A549 (cell line): ENCODE results near the gene D2HGDH. TPM values are rescaled to one million over a fixed set of nuclear protein-coding genes. Genes with fewer than 3 reads are reported as not detected.

ENCODE experiments used
- ATAC-seq, 2 experiments: fragments of 200-7000 bp in 1 of 2; fragments of >200 bp in 1 of 2; cut with Nextera tagmentation in 1 of 2; cut with Tn5 transposase in 1 of 2; 3 replicates each; pipeline versions ENCODE4 v1.8.0 to v1.9.1; 2018 to 2020; ENCODE audit warnings: mild to moderate bottlenecking in 1 of 2, moderate library complexity in 1 of 2
- CTCF ChIA-PET: fragments of 300-600 bp; sonication (Branson Sonifier 250); formaldehyde crosslinking; extraction: SDS; loops from one replicate; lab custom pipeline; 2021; ENCODE audit warnings: antibody characterized with exemption, inconsistent platforms; lab: Yijun Ruan, JAX
- POLR2A ChIA-PET: fragments of 350-600 bp; formaldehyde crosslinking; extraction: SDS; loops from one replicate; lab custom pipeline; 2021; ENCODE audit warnings: antibody characterized with exemption, inconsistent platforms; lab: Yijun Ruan, JAX
- DNase-seq, 2 experiments: peaks; one replicate each; pipeline versions ENCODE4 v3.0.0 to v3.0.0-alpha.2; 2011 to 2016; ENCODE audit warnings: low read depth in 1 of 2, low spot score in 1 of 2
- FAIRE-seq: peaks from 2 replicates; lab custom pipeline; 2011; peaks lifted over from hg19 to GRCh38; lab: Jason Lieb, UNC
- H3K27ac ChIP-seq, 2 experiments: fragments of >200 bp; sonication (Bioruptor Twin); formaldehyde crosslinking; 3 replicates each; pipeline ENCODE4 v1.5.1; 2016 to 2017
- H3K4me1 ChIP-seq: fragments of >200 bp; sonication (Bioruptor Twin); formaldehyde crosslinking; 3 replicates; pipeline ENCODE4 v1.6.1; 2016
- H3K4me2 ChIP-seq: fragments of >200 bp; sonication (Bioruptor Twin); formaldehyde crosslinking; 3 replicates; pipeline ENCODE4 v1.6.1; 2016
- H3K4me3 ChIP-seq: fragments of >200 bp; sonication (Bioruptor Twin); formaldehyde crosslinking; 3 replicates; pipeline ENCODE4 v1.5.1; 2016
- H3K9me3 ChIP-seq: fragments of >200 bp; sonication (Bioruptor Twin); formaldehyde crosslinking; 3 replicates; pipeline ENCODE4 v1.6.1; 2016
- CHD2 ChIP-seq: fragments of 150-350 bp; IDR thresholded peaks from 2 replicates; pipeline ENCODE4 v1.6.1; 2014; ENCODE audit warnings: low read length; ENCODE audit not compliant: partially characterized antibody
- CHD4 ChIP-seq: fragments of 200-600 bp; sonication (generic); IDR thresholded peaks from 2 replicates; pipeline ENCODE4 v1.6.1; 2016; ENCODE audit warnings: antibody characterized with exemption, mild to moderate bottlenecking, borderline replicate concordance
- EHF ChIP-seq: fragments of 250-450 bp; sonication (Bioruptor Pico); IDR thresholded peaks from 2 replicates; pipeline ENCODE4 v1.5.0; 2020; ENCODE audit warnings: mild to moderate bottlenecking
- EP300 ChIP-seq, 2 experiments: fragments of >200 bp; sonication (Bioruptor Twin); formaldehyde crosslinking; IDR thresholded peaks; 2 replicates in 1 of 2; 3 replicates in 1 of 2; pipeline ENCODE4 v1.6.1; 2016 to 2017
- ESRRA ChIP-seq: fragments of 150-350 bp; IDR thresholded peaks from 2 replicates; pipeline ENCODE4 v1.6.1; 2014; ENCODE audit warnings: mild to moderate bottlenecking, low read length, borderline replicate concordance
- FOSL2 ChIP-seq, 2 experiments: fragments of 450-650 bp in 1 of 2; fragments of >200 bp in 1 of 2; sonication (Bioruptor Twin) in 1 of 2; formaldehyde crosslinking; IDR thresholded peaks; 2 replicates each; pipeline versions ENCODE4 v1.5.0 to v1.6.1; 2016 to 2020; ENCODE audit warnings: mild to moderate bottlenecking in 1 of 2, moderate library complexity in 1 of 2
- FOXS1 ChIP-seq: fragments of 250-450 bp; sonication (Bioruptor Pico); IDR thresholded peaks from 2 replicates; pipeline ENCODE4 v1.5.0; 2020; ENCODE audit warnings: mild to moderate bottlenecking, moderate library complexity
- GATA3 ChIP-seq: IDR thresholded peaks from 2 replicates; pipeline ENCODE4 v1.6.1; 2012; ENCODE audit warnings: borderline replicate concordance
- HEYL ChIP-seq: fragments of 250-450 bp; sonication (Bioruptor Pico); IDR thresholded peaks from 2 replicates; pipeline ENCODE4 v1.8.0; 2021; ENCODE audit warnings: mild to moderate bottlenecking, moderate library complexity
- HOXA7 ChIP-seq: fragments of 250-450 bp; sonication (Bioruptor Pico); IDR thresholded peaks from 2 replicates; pipeline ENCODE4 v1.5.0; 2020; ENCODE audit warnings: mild to moderate bottlenecking, moderate library complexity
- KDM5A ChIP-seq: fragments of 200-600 bp; sonication (generic); IDR thresholded peaks from 2 replicates; pipeline ENCODE4 v1.6.1; 2016; ENCODE audit warnings: antibody characterized with exemption, mild to moderate bottlenecking
- MYC ChIP-seq: IDR thresholded peaks from 2 replicates; pipeline ENCODE4 v1.6.1; 2012; ENCODE audit warnings: mild to moderate bottlenecking, inconsistent platforms, low read length, improper control_type of control experiment, borderline replicate concordance
- NPAS2 ChIP-seq: fragments of 250-450 bp; sonication (Bioruptor Pico); IDR thresholded peaks from 2 replicates; pipeline ENCODE4 v1.8.0; 2022; ENCODE audit warnings: mild to moderate bottlenecking, moderate library complexity, borderline replicate concordance
- POLR2AphosphoS2 ChIP-seq: conservative IDR thresholded peaks from 2 replicates; pipeline ENCODE4 v1.6.1; 2012; ENCODE audit warnings: low read length, improper control_type of control experiment, inconsistent platforms
- RCOR1 ChIP-seq: fragments of 150-350 bp; IDR thresholded peaks from 2 replicates; pipeline ENCODE4 v1.6.1; 2014; ENCODE audit warnings: antibody characterized with exemption, low read length, low read depth
- RNF2 ChIP-seq: fragments of 200-600 bp; sonication (generic); IDR thresholded peaks from 2 replicates; pipeline ENCODE4 v1.6.1; 2016; ENCODE audit warnings: low read depth, mild to moderate bottlenecking, antibody characterized with exemption, moderate library complexity, borderline replicate concordance
- SMC3 ChIP-seq: fragments of >200 bp; sonication (Bioruptor Twin); formaldehyde crosslinking; IDR thresholded peaks from 3 replicates; pipeline ENCODE4 v1.6.1; 2018; ENCODE audit warnings: inconsistent platforms
- SREBF2 ChIP-seq: fragments of 450-650 bp; IDR thresholded peaks from 2 replicates; pipeline ENCODE4 v1.6.1; 2014; ENCODE audit warnings: mild to moderate bottlenecking, moderate library complexity
- TFCP2L1 ChIP-seq: fragments of 250-450 bp; sonication (Bioruptor Pico); IDR thresholded peaks from 2 replicates; pipeline ENCODE4 v1.5.0; 2021; ENCODE audit warnings: mild to moderate bottlenecking
- ZC3H11A ChIP-seq: fragments of 450-650 bp; IDR thresholded peaks from 2 replicates; pipeline ENCODE4 v1.6.1; 2014; ENCODE audit warnings: antibody characterized with exemption, mild to moderate bottlenecking
- ZFP36 ChIP-seq: fragments of 450-650 bp; IDR thresholded peaks from 2 replicates; pipeline ENCODE4 v1.6.1; 2014; ENCODE audit warnings: borderline replicate concordance; ENCODE audit not compliant: partially characterized antibody
- ZSCAN20 ChIP-seq: fragments of 250-450 bp; sonication (Bioruptor Pico); IDR thresholded peaks from 2 replicates; pipeline ENCODE4 v1.8.0; 2022; ENCODE audit warnings: mild to moderate bottlenecking, moderate library complexity
- WGBS: methylation state at CpG from one replicate; pipeline ENCODE4 v1.1.6; 2017; ENCODE audit errors: missing lambda C conversion rate; 5-methylcytosine and 5-hydroxymethylcytosine counted together
- polyA plus RNA-seq, 4 experiments: library from polyadenylated mRNA; depleted of rRNA in 3 of 4; stranded (reverse); fragments of >200 nt; fragmentation: RNase III in 1 of 4; extraction: RNeasy Plus Mini Kit Qiagen cat#74134 plus additional on column Dnase treatment in 1 of 4; gene quantifications; 2 replicates in 3 of 4; 3 replicates in 1 of 4; pipeline ENCODE4 v1.2.3, GENCODE V29; 2011 to 2017
- TF ChIP-seq, protein P1 (sequence below): fragments of 450-650 bp; IDR thresholded peaks from 2 replicates; pipeline ENCODE4 v1.6.1; 2014; ENCODE audit warnings: antibody characterized with exemption
- TF ChIP-seq, protein P2 (sequence below): IDR thresholded peaks from 2 replicates; pipeline ENCODE4 v1.6.1; 2012; ENCODE audit warnings: low read depth, borderline replicate concordance

Gene D2HGDH
- polyA plus RNA-seq, 2 of the 4 experiments (the other 2 are of a cell fraction), result 6.5 to 18.5 TPM

DNA sequence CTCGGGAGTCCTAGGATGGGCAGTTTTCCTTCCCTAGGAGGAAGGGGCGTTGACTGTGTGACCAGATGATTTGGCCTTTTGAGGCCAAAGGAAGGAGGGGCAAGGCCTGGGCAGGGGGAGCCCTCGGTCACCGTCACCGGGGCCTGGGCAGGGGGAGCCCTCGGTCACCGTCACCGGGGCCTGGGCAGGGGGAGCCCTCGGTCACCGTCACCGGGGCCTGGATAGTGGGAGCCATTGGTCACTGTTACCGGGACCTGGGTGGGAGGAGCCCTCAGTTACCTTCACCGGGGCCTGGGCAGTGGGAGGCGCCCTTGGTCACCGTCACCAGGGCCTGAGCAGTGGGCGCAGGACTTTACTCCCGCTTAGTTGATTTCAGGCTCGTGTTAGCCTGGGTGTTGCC, 17.3 kb downstream of the D2HGDH start:
- FAIRE-seq, result no peak
- no peak for ATAC-seq
- no peak for DNase-seq
- Histone ChIP-seq H3K9me3 (no peaks in the 10 kb centered on the region), H3K27ac (no peak overlapping the region), H3K4me1 (no peaks in the 10 kb centered on the region), H3K4me3 (no peak overlapping the region), H3K4me2 (no peak overlapping the region)
- ChIA-PET POLR2A (no interaction called here), CTCF (no interaction called here)
- TF ChIP-seq KDM5A, result no peak
- no peak for TF ChIP-seq GATA3
- no peak for TF ChIP-seq FOSL2 (IDR thresholded peaks at IDR 0.05)
- no peak for TF ChIP-seq FOSL2 (CRISPR knock-in tag; IDR thresholded peaks at IDR 0.05)
- TF ChIP-seq FOXS1 (CRISPR knock-in tag), result no peak
- TF ChIP-seq RNF2, result no peak
- TF ChIP-seq SMC3, result no peak
- TF ChIP-seq ZFP36, result no peak
- TF ChIP-seq CHD4, result no peak
- TF ChIP-seq ZSCAN20, result no peak
- TF ChIP-seq EP300 (IDR thresholded peaks at IDR 0.05), result no peak
- 98% methylated on average over 9 of the region's 18 CpGs for WGBS

DNA sequence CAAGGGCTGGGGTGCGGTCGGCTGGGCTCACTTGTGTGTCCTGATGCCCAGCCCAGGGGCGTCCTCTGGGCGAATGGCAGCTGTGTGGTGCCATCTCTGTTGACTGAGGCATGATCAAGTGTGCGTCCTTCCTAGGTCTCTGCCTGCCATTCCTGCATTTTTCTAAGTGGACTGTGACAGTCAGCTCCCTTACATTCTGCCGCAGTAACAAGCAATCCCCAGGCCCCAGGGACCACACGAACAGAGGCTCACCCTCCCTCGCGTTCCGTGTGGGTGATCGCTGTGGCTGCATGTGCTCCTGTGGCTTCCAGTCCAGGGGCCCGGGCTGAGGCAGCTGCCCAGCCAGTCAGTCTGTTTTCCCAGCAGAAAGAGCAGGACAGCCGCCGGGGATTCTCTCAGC, 17.8 kb downstream of the D2HGDH start:
- no peak overlapping the region for H3K4me3 ChIP-seq
- no peaks in the 10 kb centered on the region for H3K9me3 ChIP-seq
- H3K4me1 ChIP-seq, result no peaks in the 10 kb centered on the region
- no peak for ATAC-seq
- no peak for DNase-seq
- POLR2A ChIA-PET, result no interaction called here
- no peak overlapping the region for H3K27ac ChIP-seq
- FAIRE-seq, result no peak
- 96% methylated on average over 11 of the region's 14 CpGs for WGBS
- no peak for TF ChIP-seq CHD2
- no peak for TF ChIP-seq HOXA7
- TF ChIP-seq CHD4, result no peak
- no peak for TF ChIP-seq MYC
- CTCF ChIA-PET, result no interaction called here
- no peak overlapping the region for H3K4me2 ChIP-seq

DNA sequence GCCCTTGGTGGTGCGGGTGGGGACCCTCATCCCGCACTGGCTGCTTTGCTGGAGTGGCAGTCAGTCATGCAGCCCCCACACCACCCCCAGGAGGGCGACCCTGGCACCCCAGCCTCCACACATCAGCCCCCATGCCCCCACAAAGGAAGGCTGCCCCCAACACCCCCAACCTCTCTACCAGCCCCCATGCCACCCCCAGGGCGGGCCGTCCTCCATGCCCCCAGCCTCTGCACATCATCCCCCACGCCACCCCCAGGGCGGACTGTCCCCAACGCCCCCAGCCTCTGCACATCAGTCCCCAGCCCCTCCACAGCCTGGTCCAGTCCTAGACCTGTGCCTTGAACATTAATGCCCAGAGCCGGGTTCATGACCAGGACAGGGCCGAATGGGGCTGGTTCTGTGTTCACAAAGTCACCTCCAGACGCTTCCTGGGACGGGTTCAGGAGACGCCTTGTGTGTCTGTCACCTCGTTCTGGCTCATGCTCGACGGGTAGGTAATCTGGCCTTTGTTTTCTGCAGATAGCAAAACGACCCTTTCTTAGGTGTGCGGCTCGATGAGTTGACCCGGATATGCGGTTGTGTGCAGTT, 18.4 kb downstream of the D2HGDH start:
- TF ChIP-seq NPAS2 (CRISPR knock-in tag) (no peak), SREBF2 (no peak), ZC3H11A (no peak), HEYL (CRISPR knock-in tag) (no peak), ESRRA (no peak), EHF (CRISPR knock-in tag) (no peak)
- TF ChIP-seq, protein P1, sequence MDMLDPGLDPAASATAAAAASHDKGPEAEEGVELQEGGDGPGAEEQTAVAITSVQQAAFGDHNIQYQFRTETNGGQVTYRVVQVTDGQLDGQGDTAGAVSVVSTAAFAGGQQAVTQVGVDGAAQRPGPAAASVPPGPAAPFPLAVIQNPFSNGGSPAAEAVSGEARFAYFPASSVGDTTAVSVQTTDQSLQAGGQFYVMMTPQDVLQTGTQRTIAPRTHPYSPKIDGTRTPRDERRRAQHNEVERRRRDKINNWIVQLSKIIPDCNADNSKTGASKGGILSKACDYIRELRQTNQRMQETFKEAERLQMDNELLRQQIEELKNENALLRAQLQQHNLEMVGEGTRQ, result no peak
- Histone ChIP-seq H3K9me3 (no peaks in the 10 kb centered on the region), H3K4me1 (no peaks in the 10 kb centered on the region), H3K27ac (peak overlapping the region in 1 of 2 experiments; percentile 52; a peak in 2 of 6 replicates), H3K4me2 (no peak overlapping the region), H3K4me3 (no peak overlapping the region)
- POLR2A ChIA-PET, result no interaction called here
- DNase-seq, result no peak
- no peak for FAIRE-seq
- CTCF ChIA-PET, result no interaction called here
- no peak for ATAC-seq
- WGBS, result 91% methylated on average over 14 of the region's 21 CpGs

DNA sequence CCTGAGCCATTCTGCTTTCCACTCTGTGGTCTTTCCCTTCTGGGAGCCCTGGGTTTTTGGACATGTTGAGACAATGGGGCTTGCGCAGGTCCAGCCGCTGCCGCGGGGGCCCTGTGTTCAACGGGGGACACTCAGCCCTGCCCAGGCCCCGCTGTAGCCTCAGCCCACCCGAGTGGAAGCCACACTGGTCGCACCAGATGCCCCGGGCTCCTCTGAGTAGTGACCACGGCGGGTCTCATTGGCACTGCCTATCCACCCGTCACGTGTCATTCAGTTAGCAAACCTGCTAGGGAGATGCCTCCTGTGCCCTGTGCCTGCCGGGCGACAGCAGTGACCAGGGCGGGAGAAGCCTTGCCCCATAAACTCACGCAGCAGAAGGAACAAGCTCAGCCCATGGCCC, 19.1 kb downstream of the D2HGDH start:
- ChIA-PET CTCF (no interaction called here), POLR2A (no interaction called here)
- Histone ChIP-seq H3K4me1 (no peaks in the 10 kb centered on the region), H3K4me2 (no peak overlapping the region), H3K9me3 (no peaks in the 10 kb centered on the region), H3K4me3 (no peak overlapping the region), H3K27ac (peak overlapping the region in 1 of 2 experiments; percentile 52; a peak in 2 of 6 replicates)
- TF ChIP-seq, protein P1, result no peak
- TF ChIP-seq MYC (no peak), RCOR1 (no peak), POLR2AphosphoS2 (no peak), TFCP2L1 (no peak), EP300 (IDR thresholded peaks at IDR 0.05) (no peak)
- TF ChIP-seq, protein P2, sequence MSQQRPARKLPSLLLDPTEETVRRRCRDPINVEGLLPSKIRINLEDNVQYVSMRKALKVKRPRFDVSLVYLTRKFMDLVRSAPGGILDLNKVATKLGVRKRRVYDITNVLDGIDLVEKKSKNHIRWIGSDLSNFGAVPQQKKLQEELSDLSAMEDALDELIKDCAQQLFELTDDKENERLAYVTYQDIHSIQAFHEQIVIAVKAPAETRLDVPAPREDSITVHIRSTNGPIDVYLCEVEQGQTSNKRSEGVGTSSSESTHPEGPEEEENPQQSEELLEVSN, result no peak
- ATAC-seq (no peak), FAIRE-seq (no peak), DNase-seq (no peak)
- WGBS, result 88% methylated on average over 10 of the region's 17 CpGs
